ENCODE measurements around the gene STMN3.
"Not testable (repeated sequence)": the region's sequence is repeated elsewhere in the genome, so short reads cannot be mapped to it uniquely, and the experiment has no call there.

The STMN3 gene

DNA sequence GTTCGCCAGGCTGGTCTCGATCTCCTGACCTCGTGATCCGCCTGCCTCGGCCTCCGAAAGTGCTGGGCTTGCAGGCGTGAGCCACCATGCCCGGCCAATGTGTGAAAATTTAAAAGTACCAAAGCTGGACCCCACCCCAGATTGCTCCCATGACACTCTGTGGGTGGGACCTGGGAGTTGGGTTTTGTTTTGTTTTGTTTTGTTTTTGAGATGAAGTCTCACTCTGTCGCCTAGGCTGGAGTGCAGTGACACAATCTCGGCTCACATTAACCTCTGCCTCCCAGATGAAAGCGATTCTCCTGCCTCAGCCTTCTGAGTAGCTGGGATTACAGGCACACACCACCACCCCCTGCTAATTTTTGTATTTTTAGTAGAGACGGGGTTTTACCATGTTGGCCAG, 18.5 kb upstream of the STMN3 start:
- H3K9ac ChIP-seq (ENCODE audit: low read length in 2 of 2); H3K27me3 ChIP-seq (ENCODE audit: control insufficient read depth in 1 of 2, insufficient read depth in 2 of 2, low read length in 2 of 2); H3K9me3 ChIP-seq (ENCODE audit: control insufficient read depth in 2 of 2, low read length in 2 of 2); H3K4me3 ChIP-seq (ENCODE audit: low read length in 2 of 2); H3K27ac ChIP-seq (ENCODE audit: low read length); H3K4me1 ChIP-seq (ENCODE audit: control insufficient read depth, insufficient read depth, low read length): not testable (repeated sequence)
- H3K36me3 ChIP-seq (ENCODE audit: control insufficient read depth in 2 of 2, insufficient read depth in 2 of 2, low read length in 2 of 2), result peaks cover 35 to 36% of the 10 kb centered on the region in 2 donors

DNA sequence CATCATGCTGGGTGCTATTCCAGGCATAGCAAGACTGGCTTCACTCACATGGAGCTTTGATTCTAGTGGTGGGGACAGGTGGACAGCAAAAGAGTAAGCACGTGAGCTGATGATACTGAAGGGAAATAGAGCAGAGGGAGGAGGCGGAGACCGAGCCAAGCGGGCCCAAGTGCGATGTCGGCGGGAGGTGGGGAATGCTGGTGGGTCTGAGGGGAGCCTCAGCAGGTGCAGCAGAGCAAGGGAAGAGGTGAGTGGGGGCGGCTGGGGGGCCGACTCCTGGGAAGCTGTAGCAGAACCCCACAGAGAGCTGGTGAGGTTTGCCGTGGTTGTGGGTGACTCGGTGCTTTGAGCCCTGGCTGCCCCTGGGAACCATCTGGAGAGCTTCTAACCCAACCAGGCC, 15.1 kb upstream of the STMN3 start:
- Histone ChIP-seq H3K27ac (ENCODE audit: low read length) (no peak overlapping the region), H3K36me3 (ENCODE audit: control insufficient read depth in 2 of 2, insufficient read depth in 2 of 2, low read length in 2 of 2) (peaks cover 29 to 32% of the 10 kb centered on the region in 2 donors), H3K9ac (ENCODE audit: low read length in 2 of 2) (no peak overlapping the region), H3K9me3 (ENCODE audit: control insufficient read depth in 2 of 2, low read length in 2 of 2) (no peaks in the 10 kb centered on the region), H3K4me3 (ENCODE audit: low read length in 2 of 2) (no peak overlapping the region), H3K4me1 (ENCODE audit: control insufficient read depth, insufficient read depth, low read length) (no peaks in the 10 kb centered on the region), H3K27me3 (ENCODE audit: control insufficient read depth in 1 of 2, insufficient read depth in 2 of 2, low read length in 2 of 2) (no peaks in the 10 kb centered on the region)

DNA sequence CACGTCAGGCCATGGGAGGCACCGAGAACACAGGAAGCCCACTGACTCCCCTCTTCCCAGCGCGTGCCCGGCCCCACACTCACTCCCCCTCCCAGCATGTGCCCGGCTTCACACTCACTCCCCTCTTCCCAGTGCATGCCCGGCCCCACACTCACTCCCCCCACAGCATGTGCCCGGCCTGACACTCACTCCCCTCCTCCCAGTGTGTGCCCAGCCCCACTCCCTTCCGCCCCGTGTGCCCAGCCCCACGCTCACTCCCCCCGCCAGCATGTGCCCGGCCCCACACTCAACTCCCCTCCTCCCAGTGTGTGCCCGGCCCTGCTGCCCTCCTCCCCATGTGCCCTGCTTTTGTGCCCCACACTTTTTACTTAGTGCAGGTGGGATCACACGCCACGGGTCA, 14.6 kb upstream of the STMN3 start:
- no peak overlapping the region for H3K27ac ChIP-seq (ENCODE audit: low read length)
- no peak overlapping the region for H3K4me3 ChIP-seq (ENCODE audit: low read length in 2 of 2)
- H3K36me3 ChIP-seq (ENCODE audit: control insufficient read depth in 2 of 2, insufficient read depth in 2 of 2, low read length in 2 of 2), result peaks cover 32 to 37% of the 10 kb centered on the region in 2 donors
- no peaks in the 10 kb centered on the region for H3K27me3 ChIP-seq (ENCODE audit: control insufficient read depth in 1 of 2, insufficient read depth in 2 of 2, low read length in 2 of 2)
- no peaks in the 10 kb centered on the region for H3K4me1 ChIP-seq (ENCODE audit: control insufficient read depth, insufficient read depth, low read length)
- no peak overlapping the region for H3K9ac ChIP-seq (ENCODE audit: low read length in 2 of 2)
- H3K9me3 ChIP-seq (ENCODE audit: control insufficient read depth in 2 of 2, low read length in 2 of 2), result no peaks in the 10 kb centered on the region

DNA sequence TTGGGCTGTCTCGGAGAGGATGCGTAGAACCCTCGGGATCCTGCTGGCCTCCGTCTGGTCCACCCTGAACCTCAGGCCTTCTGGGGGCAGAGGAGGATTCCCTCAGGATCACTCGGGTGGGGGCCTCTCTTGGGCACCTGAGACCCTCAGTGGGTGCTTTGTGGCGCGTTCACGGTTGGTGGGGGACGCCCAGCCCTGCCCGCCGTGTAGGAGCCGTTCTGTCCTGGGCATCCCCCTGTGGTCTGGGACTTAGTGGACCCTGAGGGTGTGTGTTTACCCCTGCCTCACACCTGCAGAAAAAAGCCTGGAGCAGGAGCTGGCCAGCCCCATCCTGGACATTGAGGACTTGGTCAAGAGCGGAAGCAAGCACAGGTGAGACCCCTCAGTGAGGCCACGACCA, 12.5 kb upstream of the STMN3 start:
- Histone ChIP-seq H3K36me3 (ENCODE audit: control insufficient read depth in 2 of 2, insufficient read depth in 2 of 2, low read length in 2 of 2) (peaks cover 41 to 43% of the 10 kb centered on the region in 2 donors), H3K4me3 (ENCODE audit: low read length in 2 of 2) (no peak overlapping the region), H3K27me3 (ENCODE audit: control insufficient read depth in 1 of 2, insufficient read depth in 2 of 2, low read length in 2 of 2) (no peaks in the 10 kb centered on the region), H3K9ac (ENCODE audit: low read length in 2 of 2) (no peak overlapping the region), H3K9me3 (ENCODE audit: control insufficient read depth in 2 of 2, low read length in 2 of 2) (no peaks in the 10 kb centered on the region), H3K4me1 (ENCODE audit: control insufficient read depth, insufficient read depth, low read length) (no peaks in the 10 kb centered on the region), H3K27ac (ENCODE audit: low read length) (no peak overlapping the region)

DNA sequence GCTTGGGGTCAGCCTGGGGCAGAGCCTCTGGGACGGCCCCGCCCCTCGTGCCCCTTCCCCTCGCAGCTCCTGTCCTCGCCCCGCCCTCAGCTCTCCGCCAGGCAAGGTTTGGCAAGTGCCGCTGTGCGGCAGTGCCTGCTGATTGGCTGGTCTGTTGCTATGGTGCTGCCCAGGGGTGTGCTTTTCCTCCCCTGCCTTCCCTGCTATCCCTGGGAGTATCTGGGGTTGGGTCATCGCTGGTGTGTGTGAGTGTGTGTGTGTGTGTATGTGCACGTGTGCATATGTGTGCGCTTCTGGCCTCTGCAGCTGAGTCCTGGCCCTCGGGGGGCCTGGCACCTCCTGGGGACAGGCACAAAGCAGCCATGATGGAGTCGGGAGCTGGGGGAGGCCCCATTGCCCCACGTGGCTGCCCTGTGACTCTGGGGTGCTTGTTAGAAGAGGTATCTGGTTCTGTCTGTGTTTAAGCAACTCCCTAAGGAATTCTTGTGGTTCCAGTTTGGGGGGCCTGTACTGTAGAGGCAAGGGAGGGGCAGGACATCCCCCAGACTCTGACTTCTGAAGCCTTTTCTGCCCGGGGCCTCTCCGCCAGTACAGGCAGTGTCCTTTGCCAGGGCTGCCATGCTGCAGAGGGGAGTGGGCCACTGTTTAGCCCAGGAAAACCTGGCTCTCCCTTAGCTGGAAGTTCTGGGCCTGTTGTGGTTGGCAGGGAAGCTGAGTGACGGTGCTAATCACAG, 11.8 kb upstream of the STMN3 start:
- Histone ChIP-seq H3K27me3 (ENCODE audit: control insufficient read depth in 1 of 2, insufficient read depth in 2 of 2, low read length in 2 of 2) (no peaks in the 10 kb centered on the region), H3K4me1 (ENCODE audit: control insufficient read depth, insufficient read depth, low read length) (no peaks in the 10 kb centered on the region), H3K9me3 (ENCODE audit: control insufficient read depth in 2 of 2, low read length in 2 of 2) (no peaks in the 10 kb centered on the region), H3K36me3 (ENCODE audit: control insufficient read depth in 2 of 2, insufficient read depth in 2 of 2, low read length in 2 of 2) (peaks cover 41% of the 10 kb centered on the region in 2 donors), H3K4me3 (ENCODE audit: low read length in 2 of 2) (no peak overlapping the region), H3K27ac (ENCODE audit: low read length) (no peak overlapping the region), H3K9ac (ENCODE audit: low read length in 2 of 2) (no peak overlapping the region)

DNA sequence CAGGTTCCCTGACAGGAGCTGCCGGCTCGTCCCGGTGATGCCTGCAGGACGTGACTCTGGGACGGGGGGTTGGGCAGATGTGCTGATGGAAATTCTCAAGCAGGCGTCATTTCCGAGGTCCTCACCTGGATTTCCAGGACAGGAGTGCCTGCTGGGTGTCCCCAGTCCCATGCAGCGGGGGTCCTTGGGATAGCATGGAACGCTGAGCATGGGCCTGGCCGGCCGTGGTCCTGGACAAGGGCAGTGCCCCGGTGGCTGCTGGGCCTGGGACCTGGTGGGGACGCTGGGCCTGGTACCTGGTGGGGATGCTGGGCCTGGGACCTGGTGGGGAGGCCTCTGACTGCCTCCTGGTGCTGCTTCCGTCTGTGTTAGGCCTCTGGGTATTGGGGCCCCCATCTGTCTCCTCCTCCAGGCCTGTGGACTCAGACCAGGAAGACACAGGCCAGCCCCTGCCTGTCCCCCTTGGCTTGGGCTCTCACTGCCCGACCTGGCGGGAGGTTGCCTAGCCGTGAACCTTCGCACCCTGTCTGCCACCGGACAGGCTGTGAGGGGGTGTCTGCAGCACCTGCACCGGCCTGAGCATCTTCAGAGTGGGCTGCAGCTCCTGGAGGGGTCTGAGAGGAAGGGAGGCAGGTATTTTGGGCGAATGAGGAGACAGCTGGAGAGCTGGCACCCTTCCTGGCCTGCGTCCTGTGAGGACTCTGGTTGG, 11.1 kb upstream of the STMN3 start:
- peaks cover 39 to 41% of the 10 kb centered on the region in 2 donors for H3K36me3 ChIP-seq (ENCODE audit: control insufficient read depth in 2 of 2, insufficient read depth in 2 of 2, low read length in 2 of 2)
- peaks cover 3% of the 10 kb centered on the region for H3K4me1 ChIP-seq (ENCODE audit: control insufficient read depth, insufficient read depth, low read length)
- H3K27ac ChIP-seq (ENCODE audit: low read length), result no peak overlapping the region
- H3K9ac ChIP-seq (ENCODE audit: low read length in 2 of 2), result no peak overlapping the region
- H3K4me3 ChIP-seq (ENCODE audit: low read length in 2 of 2), result no peak overlapping the region
- no peaks in the 10 kb centered on the region for H3K9me3 ChIP-seq (ENCODE audit: control insufficient read depth in 2 of 2, low read length in 2 of 2)
- H3K27me3 ChIP-seq (ENCODE audit: control insufficient read depth in 1 of 2, insufficient read depth in 2 of 2, low read length in 2 of 2), result no peaks in the 10 kb centered on the region

DNA sequence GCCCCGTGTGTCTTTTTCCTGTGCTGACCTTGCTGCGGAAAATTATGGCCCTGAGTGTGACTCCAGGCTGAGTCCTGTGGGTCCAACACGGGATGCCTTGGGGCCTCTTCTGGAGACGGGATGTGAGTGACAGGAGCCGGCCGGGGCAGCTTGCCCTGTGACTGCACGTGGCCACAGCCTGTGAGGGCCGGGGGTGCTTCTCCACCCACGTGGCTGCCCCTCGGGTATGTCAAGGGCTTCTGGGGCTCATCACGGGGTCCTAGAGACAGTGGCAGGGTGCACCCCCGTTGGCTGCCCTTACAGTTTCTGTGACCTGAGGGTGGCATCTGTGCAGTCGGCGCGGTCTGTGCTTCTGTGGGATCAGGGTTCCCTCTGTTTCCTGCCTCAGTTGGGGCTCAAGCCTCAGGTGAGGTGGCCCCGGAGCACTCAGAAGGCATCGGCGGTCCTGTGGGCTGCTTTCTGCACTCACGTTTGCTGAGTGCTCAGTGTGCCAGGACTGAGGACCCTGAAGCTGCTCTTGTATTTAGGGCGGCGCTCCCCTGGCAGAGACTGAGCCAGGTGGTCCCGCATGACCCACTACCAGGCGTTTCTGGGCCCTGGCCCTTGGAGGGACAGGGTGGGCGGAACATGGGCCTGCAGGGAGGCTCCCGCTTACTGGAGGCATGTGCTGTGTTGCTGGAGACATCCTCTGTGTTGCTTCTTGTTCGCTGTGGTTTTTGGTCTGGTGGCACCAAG, 10.3 kb upstream of the STMN3 start:
- H3K9ac ChIP-seq (ENCODE audit: low read length in 2 of 2), result no peak overlapping the region
- no peaks in the 10 kb centered on the region for H3K9me3 ChIP-seq (ENCODE audit: control insufficient read depth in 2 of 2, low read length in 2 of 2)
- H3K36me3 ChIP-seq (ENCODE audit: control insufficient read depth in 2 of 2, insufficient read depth in 2 of 2, low read length in 2 of 2), result peaks cover 34 to 36% of the 10 kb centered on the region in 2 donors
- H3K4me3 ChIP-seq (ENCODE audit: low read length in 2 of 2), result no peak overlapping the region
- no peak overlapping the region for H3K27ac ChIP-seq (ENCODE audit: low read length)
- no peaks in the 10 kb centered on the region for H3K27me3 ChIP-seq (ENCODE audit: control insufficient read depth in 1 of 2, insufficient read depth in 2 of 2, low read length in 2 of 2)
- H3K4me1 ChIP-seq (ENCODE audit: control insufficient read depth, insufficient read depth, low read length), result peaks cover 8% of the 10 kb centered on the region

DNA sequence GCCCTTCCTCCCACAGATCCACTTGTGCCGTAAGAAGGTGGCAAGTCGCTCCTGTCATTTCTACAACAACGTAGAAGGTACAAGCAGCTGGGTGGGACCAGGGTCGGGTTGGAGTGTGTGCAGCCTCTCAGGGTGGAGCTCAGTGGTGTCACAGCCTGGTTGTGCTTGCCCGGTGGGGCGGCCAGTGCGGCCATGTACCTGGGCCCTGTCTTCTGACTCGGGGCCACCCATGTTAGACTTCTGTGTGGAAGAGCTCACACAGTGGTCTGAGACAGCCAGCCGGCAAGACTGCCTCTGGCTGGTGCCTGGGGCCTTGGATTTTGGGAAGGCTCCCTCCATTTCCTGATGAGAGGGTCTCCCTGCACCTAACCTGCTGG, 9.6 kb upstream of the STMN3 start:
- H3K9me3 ChIP-seq (ENCODE audit: control insufficient read depth in 2 of 2, low read length in 2 of 2), result no peaks in the 10 kb centered on the region
- peaks cover 28 to 34% of the 10 kb centered on the region in 2 donors for H3K36me3 ChIP-seq (ENCODE audit: control insufficient read depth in 2 of 2, insufficient read depth in 2 of 2, low read length in 2 of 2)
- no peak overlapping the region for H3K4me3 ChIP-seq (ENCODE audit: low read length in 2 of 2)
- peaks cover 8% of the 10 kb centered on the region for H3K4me1 ChIP-seq (ENCODE audit: control insufficient read depth, insufficient read depth, low read length)
- H3K9ac ChIP-seq (ENCODE audit: low read length in 2 of 2), result no peak overlapping the region
- H3K27me3 ChIP-seq (ENCODE audit: control insufficient read depth in 1 of 2, insufficient read depth in 2 of 2, low read length in 2 of 2), result no peaks in the 10 kb centered on the region
- no peak overlapping the region for H3K27ac ChIP-seq (ENCODE audit: low read length)

DNA sequence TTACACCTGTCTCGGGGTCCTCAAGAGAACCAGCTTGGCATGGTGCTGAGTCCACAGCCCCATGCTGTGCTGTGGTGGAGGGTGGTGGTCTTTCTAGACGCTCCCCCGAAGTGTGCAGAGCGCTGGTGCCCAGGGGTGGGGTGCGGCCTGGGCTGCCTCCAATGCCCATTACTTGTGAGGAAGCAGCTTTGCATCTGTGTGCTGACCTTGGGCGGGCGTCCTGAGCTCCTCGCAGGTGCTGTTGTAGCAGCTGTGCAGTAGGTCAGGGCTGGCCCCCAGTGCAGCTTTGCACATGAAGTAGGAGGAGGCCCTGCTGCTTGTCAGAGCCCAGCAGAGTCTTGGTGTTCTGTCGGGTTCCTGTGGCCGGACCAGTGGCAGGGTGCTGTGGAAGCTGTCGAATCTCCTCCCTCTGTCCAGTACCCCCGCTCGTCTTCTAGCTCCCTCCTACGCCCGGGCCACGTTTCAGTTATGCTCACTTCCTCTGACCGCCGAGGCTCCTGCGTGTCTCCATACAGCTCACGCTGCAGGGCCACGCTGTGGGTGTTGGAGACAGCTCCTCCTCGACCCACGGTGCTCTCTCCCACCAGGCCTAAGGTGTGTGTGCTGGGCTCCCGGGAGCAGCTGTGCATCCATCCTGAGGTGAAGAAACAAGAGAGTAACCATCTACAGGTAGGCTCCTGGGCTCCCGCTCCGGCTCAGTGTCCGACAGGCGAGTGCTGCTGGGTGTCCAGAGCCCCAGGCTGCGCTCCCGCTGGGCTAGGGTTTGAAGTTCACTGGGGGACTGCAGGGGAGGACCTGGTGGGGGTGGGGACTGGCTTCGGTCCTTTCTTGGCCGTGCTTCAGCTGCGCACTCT, 9.0 kb upstream of the STMN3 start:
- Histone ChIP-seq H3K36me3 (ENCODE audit: control insufficient read depth in 2 of 2, insufficient read depth in 2 of 2, low read length in 2 of 2) (peaks cover 24 to 30% of the 10 kb centered on the region in 2 donors), H3K4me1 (ENCODE audit: control insufficient read depth, insufficient read depth, low read length) (peaks cover 14% of the 10 kb centered on the region), H3K27me3 (ENCODE audit: control insufficient read depth in 1 of 2, insufficient read depth in 2 of 2, low read length in 2 of 2) (no peaks in the 10 kb centered on the region), H3K4me3 (ENCODE audit: low read length in 2 of 2) (no peak overlapping the region), H3K9me3 (ENCODE audit: control insufficient read depth in 2 of 2, low read length in 2 of 2) (no peaks in the 10 kb centered on the region), H3K27ac (ENCODE audit: low read length) (no peak overlapping the region), H3K9ac (ENCODE audit: low read length in 2 of 2) (no peak overlapping the region)

DNA sequence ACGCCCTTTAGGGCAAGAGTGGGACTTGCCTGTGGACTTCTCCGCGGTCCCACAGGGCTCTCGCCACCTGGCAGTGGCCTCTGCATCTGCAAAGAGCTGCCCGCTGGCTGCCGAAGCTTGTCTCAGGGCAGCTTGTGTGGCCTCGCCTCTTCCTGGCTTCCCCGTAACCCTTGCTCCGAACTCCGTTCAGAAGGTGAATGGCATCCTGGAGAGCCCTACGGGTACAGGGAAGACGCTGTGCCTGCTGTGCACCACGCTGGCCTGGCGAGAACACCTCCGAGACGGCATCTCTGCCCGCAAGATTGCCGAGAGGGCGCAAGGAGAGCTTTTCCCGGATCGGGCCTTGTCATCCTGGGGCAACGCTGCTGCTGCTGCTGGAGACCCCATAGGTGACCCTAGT, 7.9 kb upstream of the STMN3 start:
- no peak overlapping the region for H3K27ac ChIP-seq (ENCODE audit: low read length)
- H3K36me3 ChIP-seq (ENCODE audit: control insufficient read depth in 2 of 2, insufficient read depth in 2 of 2, low read length in 2 of 2), result peaks cover 19 to 23% of the 10 kb centered on the region in 2 donors
- no peaks in the 10 kb centered on the region for H3K27me3 ChIP-seq (ENCODE audit: control insufficient read depth in 1 of 2, insufficient read depth in 2 of 2, low read length in 2 of 2)
- no peaks in the 10 kb centered on the region for H3K9me3 ChIP-seq (ENCODE audit: control insufficient read depth in 2 of 2, low read length in 2 of 2)
- H3K4me3 ChIP-seq (ENCODE audit: low read length in 2 of 2), result no peak overlapping the region
- no peak overlapping the region for H3K9ac ChIP-seq (ENCODE audit: low read length in 2 of 2)
- peaks cover 18% of the 10 kb centered on the region for H3K4me1 ChIP-seq (ENCODE audit: control insufficient read depth, insufficient read depth, low read length)
